K562 (cell line): ENCODE results near the gene WASF2. TPM values are rescaled to one million over a fixed set of nuclear protein-coding genes. Genes with fewer than 3 reads are reported as not detected.

Experiments used
- ARID4B ChIP-seq: sonication (generic); formaldehyde crosslinking; IDR thresholded peaks from 2 replicates; pipeline ENCODE4 v1.8.0; 2022; ENCODE audit warnings: mild to moderate bottlenecking, missing genetic modification reagents
- CREB3L1 ChIP-seq: fragments of 450-650 bp; IDR thresholded peaks from 2 replicates; pipeline ENCODE4 v1.6.1; 2014; ENCODE audit warnings: low read depth, mild to moderate bottlenecking, moderate library complexity, borderline replicate concordance
- EHMT2 ChIP-seq: fragments of 450-650 bp; IDR thresholded peaks from 2 replicates; pipeline ENCODE4 v1.6.1; 2018; ENCODE audit warnings: antibody characterized with exemption
- GTF2A2 ChIP-seq: IDR thresholded peaks from 2 replicates; pipeline ENCODE4 v1.6.1; 2016; ENCODE audit warnings: mild to moderate bottlenecking, missing genetic modification characterization, missing compliant biosample characterization
- NFRKB ChIP-seq: fragments of 450-650 bp; IDR thresholded peaks from 2 replicates; pipeline ENCODE4 v1.6.1; 2016; ENCODE audit warnings: low read depth
- POLR2G ChIP-seq: fragments of 200-400 bp; formaldehyde crosslinking; IDR thresholded peaks from 2 replicates; pipeline ENCODE4 v1.6.1; 2017; ENCODE audit warnings: low read depth, mild to moderate bottlenecking, antibody characterized with exemption, low read length, moderate library complexity
- USF2 ChIP-seq: sonication (generic); formaldehyde crosslinking; IDR thresholded peaks from 2 replicates; pipeline ENCODE4 v1.5.0; 2020; ENCODE audit warnings: missing genetic modification reagents
- ZFP1 ChIP-seq: fragments of 450-650 bp; formaldehyde crosslinking; IDR thresholded peaks from 2 replicates; pipeline ENCODE4 v1.4.0; 2020; ENCODE audit warnings: mild to moderate bottlenecking, mixed read lengths
- polyA plus RNA-seq, 8 experiments: library from polyadenylated mRNA; depleted of rRNA in 4 of 8; stranded (reverse) in 5 of 8; unstranded in 3 of 8; fragments of >200 nt; fragmentation: Nextera tagmentation in 2 of 8; fragmentation: Illumina TruSeq in 1 of 8; extraction: Ambion mirVana in 2 of 8; extraction: Trizol in 1 of 8; gene quantifications; 2 replicates each; pipeline versions ENCODE4 v1.2.1 to v1.2.3, GENCODE V29; 2011 to 2014; ENCODE audit warnings: inconsistent platforms in 1 of 8, missing spikeins in 1 of 8
- total RNA-seq, 7 experiments: library from RNA; depleted of rRNA in 6 of 7; stranded (reverse); fragments of >200 nt in 6 of 7; fragmentation: Illumina TruSeq in 2 of 7; extraction: Trizol in 2 of 7; gene quantifications; 2 replicates each; pipeline versions ENCODE4 v1.2.1 to v1.2.3, GENCODE V29; 2011 to 2021; ENCODE audit warnings: low replicate concordance in 1 of 7

WASF2 gene
- total and polyA plus RNA-seq, 9 of the 15 experiments (the other 6 are each of a cell fraction or from before 2014, with no cell fraction given) = 8.2 to 163 (median 31.2) TPM

- TF ChIP-seq ARID4B (CRISPR knock-in tag) = no peak
- TF ChIP-seq USF2 = no peak
- no peak for TF ChIP-seq CREB3L1
- TF ChIP-seq NFRKB = no peak
- no peak for TF ChIP-seq EHMT2
- no peak for TF ChIP-seq GTF2A2 (tag)
- TF ChIP-seq ZFP1 (CRISPR knock-in tag) = no peak
- peak; percentile 46 for TF ChIP-seq POLR2G
- TF ChIP-seq, all 486 proteins: peak for 2
Measured at GRCh38 chr1:27394282-27394658, 95.7 kb downstream of the WASF2 start (continued).
